Activated CD4-positive, alpha-beta T cell treated with anti-CD3 and anti-CD28 coated beads, Interleukin-2, amount 50 U/mL, for 1 hour (primary cell): ENCODE measurements around the gene AARS2.

Experiments
- DNase-seq: peaks from one replicate; pipeline ENCODE4 v3.0.0-alpha.2; 2020

Gene AARS2

DNA sequence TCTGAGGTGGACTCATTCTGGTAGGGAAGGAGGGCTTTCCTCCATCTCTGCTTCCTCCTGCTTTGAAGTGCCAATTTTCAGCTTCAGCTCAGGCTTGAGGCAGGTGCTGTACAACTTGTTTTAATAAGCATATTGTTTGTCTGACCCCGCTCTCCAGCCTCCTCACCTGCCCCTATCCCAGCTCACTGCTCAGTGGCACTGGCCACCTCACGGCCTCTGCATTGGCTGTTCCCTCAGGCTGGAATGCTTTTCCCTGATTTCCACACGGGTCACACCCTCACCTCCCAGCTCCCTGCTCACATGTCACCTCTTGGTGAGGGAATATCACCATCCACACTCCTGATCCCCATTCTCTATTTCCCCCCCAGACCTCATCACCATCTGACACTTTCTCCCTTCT is 14.3 kb downstream of the AARS2 start:
- DNase-seq: no peak

DNA sequence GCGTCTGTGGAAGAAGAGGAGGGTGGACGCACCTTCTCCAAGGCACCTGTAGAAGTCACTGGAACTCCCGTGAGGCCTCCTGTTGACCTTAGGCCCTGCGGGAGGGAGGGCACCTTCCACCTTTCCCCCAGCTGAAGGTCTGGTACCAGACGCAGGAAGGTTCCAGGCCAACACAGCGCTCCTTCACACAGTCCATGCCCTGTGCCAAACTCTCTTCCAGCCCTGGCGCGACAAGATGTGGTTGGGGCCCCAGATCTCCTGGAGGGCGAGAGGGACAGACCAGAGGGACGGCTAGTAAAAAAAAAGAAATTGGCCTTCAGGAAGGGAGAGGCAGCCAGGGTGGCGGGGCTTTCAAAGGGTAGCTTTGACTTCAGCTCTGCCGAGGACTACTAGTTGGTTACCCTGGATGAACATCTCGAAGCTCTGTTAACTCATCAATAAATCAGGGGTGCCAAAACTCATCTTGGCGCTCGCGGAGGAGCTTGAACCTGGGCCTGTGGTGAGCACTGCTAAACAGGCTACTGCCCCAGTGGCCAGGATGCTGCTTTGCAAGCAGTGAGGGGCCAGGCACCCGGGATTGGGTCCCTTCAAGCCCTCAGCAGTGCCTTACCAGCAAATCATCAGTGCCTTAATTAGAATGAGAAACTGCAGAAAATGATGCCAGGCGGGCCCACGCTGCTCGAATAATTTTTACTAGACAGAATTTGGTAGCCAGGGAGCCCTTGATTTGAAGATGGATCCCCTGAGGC is 14.9 kb downstream of the AARS2 start:
- DNase-seq: no peak

DNA sequence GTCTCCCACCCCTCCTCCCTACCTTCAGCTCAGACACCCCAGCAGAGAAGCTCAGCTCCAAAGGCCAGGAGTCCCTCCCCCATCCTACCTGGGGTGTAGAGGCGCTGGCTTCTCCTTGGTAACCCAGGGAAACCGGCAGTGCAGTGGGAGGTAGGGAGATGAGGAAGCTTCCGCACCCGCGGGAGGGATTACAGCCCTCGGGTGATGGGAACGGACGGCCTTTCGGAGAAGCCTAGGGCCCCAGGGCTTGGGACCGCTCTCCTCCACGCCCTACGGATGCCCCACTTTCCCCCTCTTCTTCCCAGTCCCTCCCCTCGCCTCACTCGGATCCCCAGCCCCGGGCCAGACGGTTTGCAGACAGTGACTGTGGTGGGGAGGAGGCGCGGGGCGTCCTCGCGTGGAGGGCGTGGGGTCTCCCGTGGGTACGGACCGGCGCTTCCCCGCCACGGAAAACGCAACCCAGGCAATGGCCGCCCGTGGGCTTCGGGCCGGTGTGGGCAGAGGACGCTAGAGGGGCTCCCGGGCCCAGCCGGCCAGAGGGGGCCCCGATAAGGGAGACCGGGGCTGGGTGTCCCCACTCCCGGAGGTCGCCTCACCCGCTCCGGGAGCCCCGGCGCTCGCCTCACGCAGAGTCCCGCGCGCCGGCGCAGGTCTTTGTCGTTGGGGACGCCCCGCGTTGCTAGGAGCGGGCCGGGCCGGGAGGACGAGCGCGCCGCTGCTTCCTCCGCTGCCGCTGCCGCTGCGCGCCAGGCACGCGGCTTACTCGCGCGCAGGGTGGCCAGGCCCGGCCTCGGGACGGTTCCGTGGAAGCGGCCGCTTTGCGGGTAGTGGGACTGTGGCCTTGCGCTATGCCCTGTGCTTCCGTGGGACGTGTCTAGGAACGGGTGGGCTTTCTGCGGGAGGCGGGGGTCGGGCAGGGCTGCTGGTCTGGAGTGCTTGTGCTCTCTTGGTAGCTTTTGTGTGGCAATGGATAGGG is 15.8 kb downstream of the AARS2 start:
- peak; percentile 51 for DNase-seq

DNA sequence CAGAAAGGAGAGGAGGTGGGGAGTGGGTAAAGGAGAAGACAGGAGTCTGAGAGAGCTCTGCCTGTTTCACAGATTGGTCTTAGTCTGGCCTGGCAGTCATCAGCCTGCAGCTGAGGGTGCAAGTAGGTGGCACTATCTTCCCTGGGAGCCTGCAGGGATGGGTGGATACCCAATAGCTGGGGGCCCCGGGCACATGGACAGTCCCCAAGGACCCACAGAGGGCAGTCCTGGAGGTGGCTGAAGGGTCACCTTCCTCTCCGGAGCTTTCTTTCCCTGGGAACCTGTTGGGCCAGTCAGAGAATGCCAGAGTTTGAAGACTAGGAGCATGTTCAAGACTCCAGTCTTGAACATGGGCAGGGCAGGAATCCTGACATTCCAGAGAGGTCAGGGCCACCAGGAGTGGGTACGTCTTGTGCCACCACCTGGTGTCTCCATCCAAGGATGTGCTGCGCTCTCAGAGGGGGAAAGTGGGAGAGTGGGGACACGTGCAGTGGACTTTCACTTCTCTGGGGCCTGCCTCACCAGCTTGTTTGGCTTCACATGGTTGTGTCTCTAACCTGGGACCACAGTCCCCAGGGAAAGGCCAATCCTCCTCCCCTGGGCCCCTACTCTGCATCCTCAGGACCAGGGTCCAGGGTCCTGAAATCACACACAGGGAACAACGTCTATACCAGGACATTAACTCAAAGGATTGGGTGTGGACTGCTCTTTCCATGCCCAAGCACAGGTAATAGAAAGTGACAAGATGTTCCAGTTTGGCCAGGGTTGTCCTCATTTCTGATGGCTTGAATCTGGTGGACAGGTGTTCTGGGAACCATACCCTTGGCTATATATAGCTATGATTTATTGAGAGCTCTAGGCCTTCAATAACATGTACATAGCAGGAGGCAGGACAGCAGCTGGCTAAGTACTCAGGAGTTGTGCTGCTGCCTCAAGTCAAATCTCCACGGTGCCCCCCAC is 18.0 kb downstream of the AARS2 start:
- no peak for DNase-seq

DNA sequence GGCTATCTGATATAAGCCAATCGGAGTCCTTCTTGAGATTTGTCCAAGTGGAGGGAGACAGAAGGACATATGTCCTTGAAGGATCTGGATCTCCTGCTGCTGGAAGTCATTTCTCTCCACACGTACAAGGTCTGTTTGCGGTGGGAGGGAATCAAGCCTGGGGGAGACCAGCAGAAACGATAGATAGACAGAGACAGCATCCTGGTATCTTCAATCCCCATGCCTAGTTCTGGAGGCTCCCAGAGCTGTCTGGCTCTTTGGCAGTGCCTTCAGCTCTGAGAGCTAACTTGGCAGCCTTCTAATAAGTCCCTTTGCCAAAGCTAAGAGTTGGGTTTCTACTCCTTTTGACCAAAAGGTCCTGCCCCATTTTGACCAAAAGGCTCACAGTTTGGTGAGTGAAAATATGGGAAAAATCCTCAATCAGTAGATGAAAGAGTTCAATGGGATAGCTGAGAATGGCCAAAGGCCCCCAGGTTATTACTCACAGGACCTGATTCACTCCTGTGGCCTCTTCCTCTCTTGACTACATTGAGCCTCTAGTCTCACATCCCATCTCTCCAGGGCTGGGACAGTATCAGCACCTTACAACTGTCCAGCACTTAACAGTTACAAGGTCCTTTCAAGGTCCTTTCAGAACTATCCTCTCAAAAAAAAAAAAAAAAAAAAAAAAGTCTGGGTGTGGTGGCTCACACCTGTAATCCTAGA is 20.3 kb downstream of the AARS2 start:
- no peak for DNase-seq

DNA sequence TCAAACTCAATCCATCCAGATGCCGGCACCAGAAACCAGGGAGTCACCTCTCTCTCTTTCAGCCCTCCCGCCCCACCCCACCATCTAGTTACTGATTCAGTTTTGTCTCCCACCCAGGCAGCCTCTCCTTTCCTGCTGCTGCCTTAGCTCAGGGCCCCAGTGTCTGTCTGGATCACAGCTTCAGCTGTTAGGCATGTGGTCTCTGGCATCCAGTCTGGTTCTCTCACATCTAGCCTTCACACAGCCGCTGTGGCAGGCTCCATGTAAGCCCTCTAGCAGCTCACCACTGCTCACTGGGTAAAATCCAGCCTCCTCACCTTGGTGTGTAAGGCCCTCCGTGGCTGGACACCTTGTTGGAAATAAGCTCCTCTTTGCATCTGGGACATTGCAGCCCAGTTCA is 21.3 kb downstream of the AARS2 start:
- DNase-seq: no peak

DNA sequence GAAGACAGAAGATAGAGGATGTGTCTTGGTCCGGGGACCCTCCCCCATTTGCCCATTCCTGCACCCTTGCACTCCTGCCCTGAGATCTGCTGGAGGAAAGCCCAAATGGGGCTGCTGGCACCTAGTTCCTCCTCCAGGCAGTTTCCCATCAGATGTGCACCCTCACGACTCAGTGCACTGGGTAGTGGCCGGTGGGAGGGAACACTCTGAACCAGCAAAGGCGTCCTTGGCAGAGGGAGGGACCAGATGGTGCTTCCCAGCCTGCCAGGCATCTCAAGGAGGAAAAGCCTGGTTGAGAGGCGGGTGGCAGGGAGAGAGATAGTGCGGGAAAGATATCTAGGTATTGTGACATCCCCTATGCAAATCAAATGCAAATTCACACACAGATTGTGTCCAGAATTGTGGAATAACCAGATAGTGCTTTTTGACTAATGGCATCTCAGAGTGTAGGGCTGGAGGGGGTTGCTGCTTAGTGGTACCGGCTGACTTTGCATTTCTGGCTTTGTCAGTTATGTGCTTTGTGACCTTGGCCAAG is 23.4 kb downstream of the AARS2 start:
- no peak for DNase-seq

DNA sequence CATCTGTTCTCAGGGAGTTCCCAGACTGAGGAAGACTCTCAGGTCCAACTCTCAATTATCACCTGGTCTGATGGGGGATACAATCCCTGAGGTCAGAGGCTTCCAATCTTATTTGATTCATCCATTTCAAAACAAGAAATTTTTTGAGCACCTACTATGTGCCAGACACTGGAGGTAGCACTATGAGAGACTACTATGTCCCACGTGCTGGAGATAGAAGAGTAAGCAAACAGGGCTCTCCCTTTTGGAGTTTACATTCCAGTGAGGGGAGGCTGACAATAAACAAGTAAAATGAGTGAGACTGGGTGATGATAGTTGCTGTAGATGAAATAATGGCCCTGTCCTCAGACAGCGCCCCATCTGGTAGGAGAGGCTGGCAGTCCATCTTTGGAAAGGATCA is 26.4 kb downstream of the AARS2 start:
- DNase-seq: no peak

DNA sequence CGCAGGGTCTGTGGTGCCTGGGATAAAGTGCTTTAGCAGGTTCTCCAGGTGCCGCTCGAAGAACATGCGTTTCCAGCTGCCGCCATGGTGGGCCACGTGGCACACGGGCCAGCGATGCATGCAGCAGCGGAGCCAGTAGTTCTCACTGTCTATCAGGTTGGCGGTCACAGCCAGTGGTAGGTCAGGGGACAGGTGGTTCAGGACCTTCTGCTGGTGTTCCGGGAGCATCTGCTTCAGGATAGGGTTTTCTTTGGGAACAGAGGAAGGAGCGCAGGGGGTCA is 26.9 kb downstream of the AARS2 start:
- no peak for DNase-seq

DNA sequence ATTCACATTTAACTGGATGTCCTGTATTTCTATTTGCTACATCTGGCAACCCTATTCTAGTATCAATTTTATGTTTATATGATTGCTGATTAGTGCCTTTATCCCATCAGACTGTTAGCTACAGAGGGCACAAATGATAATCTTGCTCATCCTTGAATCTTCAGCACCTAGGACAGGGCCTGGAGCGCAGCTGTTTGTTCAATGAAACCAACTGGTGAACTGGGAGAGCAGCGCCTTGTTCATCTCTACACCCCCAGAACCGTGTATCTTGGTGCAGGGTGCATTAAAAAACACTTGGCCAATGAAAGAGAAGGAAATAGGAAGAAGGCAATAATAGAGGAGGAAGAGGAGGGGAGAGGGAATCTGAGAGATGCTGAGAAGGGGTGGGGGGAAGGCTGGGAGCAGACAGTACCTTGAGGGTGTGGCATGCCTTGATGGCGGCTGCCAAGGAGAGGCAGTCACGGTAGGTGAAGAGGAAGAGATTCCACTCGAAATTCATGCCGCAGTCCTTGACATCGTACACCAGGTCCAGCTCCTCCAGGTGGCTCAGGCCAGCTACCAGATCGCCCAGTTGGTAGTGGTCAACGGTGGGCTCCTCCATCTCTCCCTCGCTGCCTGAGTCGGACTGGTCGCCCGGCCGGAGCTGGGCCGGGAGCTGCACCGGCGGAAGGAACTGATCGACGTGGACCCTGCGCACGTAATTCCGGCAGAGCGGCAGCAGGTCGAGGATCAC is 27.4 kb downstream of the AARS2 start:
- DNase-seq: no peak

DNA sequence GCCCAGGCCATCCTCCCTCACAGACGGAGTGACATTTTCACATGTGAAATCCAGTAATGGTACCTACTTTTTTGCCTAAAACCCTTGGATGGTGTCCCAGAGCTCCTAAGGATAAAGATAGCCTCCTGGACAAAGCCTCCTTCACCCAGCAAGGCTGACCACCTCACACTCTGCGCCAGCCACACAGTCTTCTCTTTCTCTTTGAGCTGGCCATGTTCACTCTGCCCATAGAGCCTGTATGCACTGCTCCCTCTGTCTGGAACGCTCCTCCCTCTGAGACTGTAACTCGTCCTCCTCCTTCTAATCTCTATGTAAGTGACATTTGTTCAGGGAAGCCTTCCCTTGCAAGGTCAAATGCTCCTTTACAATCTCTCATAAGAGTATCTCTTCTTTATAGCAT is 28.3 kb downstream of the AARS2 start:
- DNase-seq: no peak

DNA sequence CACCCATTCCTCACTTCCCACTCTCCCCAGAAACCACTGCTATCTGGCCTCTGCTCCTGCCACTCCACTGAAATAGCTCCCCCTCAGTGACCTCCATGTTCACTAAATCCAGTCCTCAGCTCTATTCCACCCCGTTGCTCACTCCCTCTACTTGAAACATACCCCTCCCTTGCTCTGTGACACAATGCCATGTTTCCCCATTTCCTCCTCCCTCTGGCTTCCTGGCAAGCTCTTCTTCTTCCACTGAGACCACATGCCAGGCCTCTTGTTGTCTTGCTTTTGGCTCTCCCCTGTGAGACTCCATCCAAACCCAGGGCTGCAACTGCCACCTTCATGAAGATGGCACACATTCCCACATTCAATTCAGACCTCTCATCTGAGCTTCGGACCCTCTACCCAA is 29.0 kb downstream of the AARS2 start:
- DNase-seq: no peak

DNA sequence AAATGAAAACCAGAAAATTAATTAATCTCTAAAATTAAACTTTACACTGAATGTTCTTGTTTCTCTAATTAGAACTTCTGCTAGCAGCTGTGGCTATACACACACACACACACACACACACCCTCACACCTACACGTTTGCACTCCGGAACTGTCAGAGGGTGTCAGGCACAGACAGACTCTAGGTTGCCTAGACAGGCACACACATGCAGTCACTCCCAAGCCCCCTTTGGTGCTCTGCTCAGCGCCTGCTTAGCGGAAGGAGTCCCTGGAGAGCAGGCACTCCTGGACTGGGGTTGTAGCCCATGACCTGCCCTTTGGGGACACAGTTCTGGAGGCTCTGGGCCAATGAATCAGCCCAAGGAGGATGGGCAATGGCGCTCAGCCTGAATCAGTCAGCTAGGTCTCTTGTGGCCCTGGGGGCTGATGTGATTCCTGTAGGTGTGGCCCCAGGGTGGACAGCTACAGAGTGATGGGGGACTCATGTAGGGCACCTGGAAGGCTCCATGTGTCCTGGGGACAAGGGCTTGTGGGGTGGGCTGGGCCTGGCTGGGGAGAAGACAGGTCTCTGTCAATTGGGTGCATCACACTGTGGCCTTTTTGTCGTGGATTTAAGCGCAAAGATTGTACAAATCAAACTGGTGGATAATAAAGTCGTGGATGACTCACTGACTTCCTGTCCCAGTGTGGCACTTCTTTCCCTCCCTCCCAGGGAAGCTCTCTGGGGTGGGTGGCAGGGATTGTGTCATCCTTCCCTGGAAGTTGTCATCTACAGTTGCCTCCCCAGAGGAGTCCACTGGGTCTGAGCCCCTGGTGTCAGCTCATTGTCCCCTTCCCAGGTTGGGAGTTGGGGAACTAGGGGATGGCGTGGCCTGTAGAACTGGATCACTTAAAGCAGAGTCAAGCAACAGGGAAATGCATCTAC is 34.1 kb downstream of the AARS2 start:
- no peak for DNase-seq

DNA sequence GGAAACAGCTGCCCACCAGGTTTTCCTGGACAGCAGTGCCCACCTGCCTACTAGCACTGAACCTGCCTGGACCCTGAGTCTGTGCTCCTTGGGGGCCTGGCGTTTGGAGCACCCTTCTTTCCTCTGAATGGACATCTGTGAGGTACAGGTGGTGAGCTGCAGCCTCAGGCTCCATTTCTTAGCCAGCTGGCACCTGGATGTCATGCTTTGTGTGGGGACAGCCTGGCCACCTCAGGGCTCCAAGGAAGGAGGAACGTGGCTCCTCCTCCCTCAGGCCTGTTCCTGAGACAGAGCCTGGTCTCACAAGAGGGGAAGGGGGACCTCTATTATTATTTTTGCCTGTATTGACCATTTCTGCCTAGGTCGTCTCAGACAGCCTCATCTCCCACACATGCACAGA is 34.8 kb downstream of the AARS2 start:
- no peak for DNase-seq

DNA sequence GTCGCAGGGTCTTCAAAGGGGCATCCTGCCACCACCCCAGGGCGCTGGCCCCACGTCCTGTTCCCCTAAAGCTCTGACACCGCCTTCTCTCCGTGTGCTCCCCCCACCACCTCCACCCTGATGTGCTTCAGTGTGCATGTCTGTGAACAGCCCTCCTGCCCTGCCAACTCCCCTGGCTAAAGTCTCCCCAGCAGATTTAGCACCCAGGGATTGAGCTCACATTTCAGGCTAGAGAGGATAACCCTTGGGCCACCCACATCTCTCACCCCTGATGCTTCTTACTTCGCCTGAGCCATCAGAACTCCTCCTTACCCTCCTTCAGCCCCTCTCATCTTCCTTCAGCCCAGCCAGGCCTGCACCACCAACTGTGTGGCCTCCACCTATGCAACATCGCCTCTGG is 35.4 kb downstream of the AARS2 start:
- no peak for DNase-seq

DNA sequence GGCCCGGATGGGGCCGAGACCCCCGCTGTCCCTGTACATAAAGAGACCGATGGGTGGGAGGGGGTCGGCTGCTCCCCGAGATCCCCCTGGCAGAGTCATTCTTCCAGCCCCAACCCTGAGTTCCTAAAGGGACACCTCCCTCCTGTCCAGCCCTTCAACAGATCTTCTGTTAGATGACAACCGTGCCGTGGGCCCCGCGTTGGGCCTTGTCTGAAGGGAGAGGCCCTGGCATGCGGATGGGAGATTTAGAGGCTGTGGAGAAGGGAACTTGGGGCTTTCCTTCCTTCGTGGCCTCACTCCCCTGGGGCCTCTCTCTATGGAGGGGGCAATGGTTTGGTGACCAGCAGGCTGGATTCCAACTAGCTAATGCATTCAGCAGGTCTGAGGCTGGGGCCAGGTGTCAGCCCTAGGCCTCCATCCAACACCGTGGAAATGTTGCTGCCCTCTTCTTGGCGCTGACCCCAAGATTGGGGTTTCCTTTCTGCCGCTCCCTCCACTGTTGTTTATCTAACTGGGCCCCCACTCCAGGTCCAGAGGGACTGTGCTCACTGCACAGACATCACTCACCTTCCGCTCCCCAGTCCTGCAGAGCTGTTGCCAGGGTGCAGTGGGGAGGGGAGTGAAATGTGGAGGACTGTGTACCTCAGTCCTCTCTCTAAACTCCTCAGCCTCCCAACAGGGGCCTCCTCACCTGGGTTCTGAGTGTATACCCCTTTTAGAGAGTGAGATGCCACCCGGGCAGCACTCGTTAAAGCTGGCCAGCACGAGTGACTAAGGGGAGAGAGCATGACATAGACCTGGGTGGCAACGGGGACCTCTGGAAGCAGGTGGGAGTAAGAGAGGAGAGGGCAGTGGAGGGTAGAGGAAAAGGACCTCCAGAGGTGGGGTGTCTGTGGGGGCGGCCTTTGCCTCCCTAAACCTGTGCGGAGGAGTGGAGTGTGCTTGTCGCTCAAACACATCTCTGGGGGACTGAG is 36.2 kb downstream of the AARS2 start:
- no peak for DNase-seq

DNA sequence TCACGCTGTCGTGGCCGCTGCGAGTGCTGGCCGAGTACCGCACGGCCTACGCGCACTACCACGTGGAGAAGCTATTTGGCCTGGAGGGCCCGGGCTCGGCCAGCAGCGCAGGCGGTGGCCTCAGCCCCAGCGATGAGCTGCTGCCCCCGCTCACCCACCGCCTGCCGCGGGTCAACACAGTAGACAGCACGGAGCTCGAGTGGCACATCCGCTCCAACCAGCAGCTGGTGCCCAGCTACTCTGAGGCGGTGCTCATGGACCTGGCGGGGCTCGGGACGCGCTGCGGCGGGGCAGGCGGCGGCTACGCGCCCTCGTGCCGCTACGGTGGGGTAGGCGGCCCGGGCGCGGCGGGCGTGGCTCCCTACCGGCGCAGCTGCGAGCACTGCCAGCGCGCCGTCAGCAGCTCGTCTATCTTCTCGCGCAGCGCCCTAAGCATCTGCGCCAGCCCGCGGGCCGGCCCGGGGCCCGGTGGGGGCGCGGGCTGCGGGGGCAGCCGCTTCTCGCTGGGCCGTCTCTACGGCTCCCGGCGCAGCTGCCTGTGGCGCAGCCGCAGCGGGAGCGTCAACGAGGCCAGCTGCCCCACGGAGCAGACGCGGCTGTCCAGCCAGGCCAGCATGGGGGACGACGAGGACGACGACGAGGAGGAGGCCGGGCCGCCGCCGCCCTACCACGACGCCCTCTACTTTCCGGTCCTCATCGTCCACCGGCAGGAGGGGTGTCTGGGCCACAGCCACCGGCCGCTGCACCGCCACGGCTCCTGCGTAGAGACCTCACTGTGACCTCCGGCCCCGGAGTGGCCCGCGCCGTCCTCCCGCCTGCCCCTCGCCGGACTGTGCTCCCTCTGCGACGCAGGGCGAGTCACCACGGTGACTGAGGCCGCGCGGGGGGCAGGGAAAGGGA is 37.1 kb downstream of the AARS2 start:
- no peak for DNase-seq

DNA sequence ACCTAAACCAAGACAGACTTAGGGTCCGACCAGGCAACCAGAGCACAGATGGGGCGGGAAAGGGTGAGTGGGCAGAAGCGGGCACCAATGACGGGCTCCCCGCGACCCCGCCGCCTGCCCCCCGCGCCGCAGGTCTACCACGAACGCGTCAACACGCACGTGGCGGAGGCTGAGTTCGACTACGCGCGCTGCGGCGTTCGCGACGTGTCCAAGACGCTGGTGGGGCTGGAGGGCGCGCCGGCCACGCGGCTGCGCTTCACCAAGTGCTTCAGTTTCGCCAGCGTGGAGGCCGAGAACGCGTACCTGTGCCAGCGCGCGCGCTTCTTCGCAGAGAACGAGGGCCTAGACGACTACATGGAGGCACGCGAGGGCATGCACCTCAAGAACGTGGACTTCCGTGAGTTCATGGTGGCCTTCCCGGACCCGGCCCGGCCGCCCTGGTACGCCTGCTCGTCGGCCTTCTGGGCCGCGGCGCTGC is 37.8 kb downstream of the AARS2 start:
- no peak for DNase-seq
